A673 (cell line): Measurements from ENCODE around the gene ANO1. TPM values are rescaled to one million over a fixed set of nuclear protein-coding genes. Genes with fewer than 3 reads are reported as not detected.

Experiments
- BruUV-seq: library from RNA; stranded (reverse); fragments of 400-500 nt; replicated peaks from 2 replicates; lab custom pipeline; 2021; lab: Mats Ljungman, UMichigan
- CTCF ChIA-PET: fragments of 300-600 bp; sonication (Branson Sonifier 250); formaldehyde crosslinking; loops from one replicate; lab custom pipeline; 2022; ENCODE audit warnings: antibody characterized with exemption; lab: Charles Lee
- POLR2A ChIA-PET: fragments of 300-600 bp; sonication (Branson Sonifier 250); formaldehyde crosslinking; loops from one replicate; lab custom pipeline; 2022; ENCODE audit warnings: antibody characterized with exemption; ENCODE audit not compliant: low non-redundant PET; lab: Charles Lee
- DNase-seq: peaks from one replicate; pipeline ENCODE4 v3.0.0-alpha.2; 2015; ENCODE audit warnings: low spot score
- H3K27ac ChIP-seq: fragments of 200-600 bp; sonication (generic); 2 replicates; pipeline ENCODE4 v1.5.1; 2016; ENCODE audit warnings: mixed run types, low read depth, mild to moderate bottlenecking, mixed read lengths, antibody characterized with exemption, low read length; ENCODE audit not compliant: poor library complexity, severe bottlenecking
- H3K27me3 ChIP-seq: fragments of 200-600 bp; sonication (generic); replicated peaks from 2 replicates; pipeline ENCODE4 v1.6.1; 2017; ENCODE audit warnings: mixed run types, low read depth, mild to moderate bottlenecking, mixed read lengths, antibody characterized with exemption, low read length; ENCODE audit not compliant: insufficient read depth, poor library complexity
- H3K36me3 ChIP-seq: fragments of 200-600 bp; sonication (generic); 2 replicates; pipeline ENCODE4 v1.6.1; 2016; ENCODE audit warnings: mixed run types, mild to moderate bottlenecking, mixed read lengths, antibody characterized with exemption, low read length; ENCODE audit not compliant: insufficient read depth, poor library complexity, severe bottlenecking
- H3K4me1 ChIP-seq: fragments of 200-600 bp; sonication (generic); 2 replicates; pipeline ENCODE4 v1.6.1; 2017; ENCODE audit warnings: mixed run types, mild to moderate bottlenecking, mixed read lengths, antibody characterized with exemption, low read length; ENCODE audit not compliant: insufficient read depth, poor library complexity, severe bottlenecking
- H3K4me3 ChIP-seq: fragments of 200-600 bp; sonication (generic); 2 replicates; pipeline ENCODE4 v1.5.1; 2016; ENCODE audit warnings: low read depth, mixed run types, mild to moderate bottlenecking, mixed read lengths, low read length; ENCODE audit not compliant: poor library complexity, severe bottlenecking
- H3K9me3 ChIP-seq: fragments of 200-600 bp; sonication (generic); 2 replicates; pipeline ENCODE4 v1.6.1; 2016; ENCODE audit warnings: mixed run types, low read depth, mild to moderate bottlenecking, mixed read lengths, antibody characterized with exemption, low read length; ENCODE audit not compliant: poor library complexity, severe bottlenecking
- EZH2 ChIP-seq: fragments of 200-600 bp; sonication (generic); IDR thresholded peaks from 2 replicates; pipeline ENCODE4 v1.6.1; 2017; ENCODE audit warnings: borderline replicate concordance, low read depth, mild to moderate bottlenecking, mixed read lengths, antibody characterized with exemption, low read length; ENCODE audit not compliant: poor library complexity, severe bottlenecking
- intact Hi-C: fragments of 100-400 bp; cut with micrococcal nuclease; formaldehyde crosslinking; loops from one replicate; pipeline ENCODE4 v1.10.0; 2022; ENCODE audit not compliant: unreplicated experiment
- total RNA-seq: library from RNA; stranded (reverse); gene quantifications from 2 replicates; pipeline ENCODE4 v1.2.3, GENCODE V29; 2021
- TF ChIP-seq, protein P1 (sequence below): fragments of 300-800, 200-600 bp; sonication (generic); conservative IDR thresholded peaks from 2 replicates; pipeline ENCODE4 v1.5.1; 2017; ENCODE audit warnings: low read depth, mild to moderate bottlenecking, antibody characterized with exemption, low read length, moderate library complexity, mixed read lengths

The ANO1 gene
- total RNA-seq, 1 experiment from 2014 or later, result 0.90 TPM

- no peak for DNase-seq
- no peaks in the 10 kb centered on the region for H3K9me3 ChIP-seq
- BruUV-seq, result no TSS peak
- H3K4me3 ChIP-seq, result no peak overlapping the region
- no peak overlapping the region for H3K27ac ChIP-seq
- intact Hi-C loops, result no loop called here
- ChIA-PET POLR2A (no interaction called here), CTCF (no interaction called here)
- H3K36me3 ChIP-seq, result no peaks in the 10 kb centered on the region
- TF ChIP-seq, protein P1, sequence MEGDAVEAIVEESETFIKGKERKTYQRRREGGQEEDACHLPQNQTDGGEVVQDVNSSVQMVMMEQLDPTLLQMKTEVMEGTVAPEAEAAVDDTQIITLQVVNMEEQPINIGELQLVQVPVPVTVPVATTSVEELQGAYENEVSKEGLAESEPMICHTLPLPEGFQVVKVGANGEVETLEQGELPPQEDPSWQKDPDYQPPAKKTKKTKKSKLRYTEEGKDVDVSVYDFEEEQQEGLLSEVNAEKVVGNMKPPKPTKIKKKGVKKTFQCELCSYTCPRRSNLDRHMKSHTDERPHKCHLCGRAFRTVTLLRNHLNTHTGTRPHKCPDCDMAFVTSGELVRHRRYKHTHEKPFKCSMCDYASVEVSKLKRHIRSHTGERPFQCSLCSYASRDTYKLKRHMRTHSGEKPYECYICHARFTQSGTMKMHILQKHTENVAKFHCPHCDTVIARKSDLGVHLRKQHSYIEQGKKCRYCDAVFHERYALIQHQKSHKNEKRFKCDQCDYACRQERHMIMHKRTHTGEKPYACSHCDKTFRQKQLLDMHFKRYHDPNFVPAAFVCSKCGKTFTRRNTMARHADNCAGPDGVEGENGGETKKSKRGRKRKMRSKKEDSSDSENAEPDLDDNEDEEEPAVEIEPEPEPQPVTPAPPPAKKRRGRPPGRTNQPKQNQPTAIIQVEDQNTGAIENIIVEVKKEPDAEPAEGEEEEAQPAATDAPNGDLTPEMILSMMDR, result no peak
- no peak for TF ChIP-seq EZH2
- peaks cover 5% of the 10 kb centered on the region for H3K27me3 ChIP-seq
- H3K4me1 ChIP-seq, result no peaks in the 10 kb centered on the region
Observed at GRCh38 chr11:70030412-70030811, 47.7 kb upstream of the ANO1 start.

DNA sequence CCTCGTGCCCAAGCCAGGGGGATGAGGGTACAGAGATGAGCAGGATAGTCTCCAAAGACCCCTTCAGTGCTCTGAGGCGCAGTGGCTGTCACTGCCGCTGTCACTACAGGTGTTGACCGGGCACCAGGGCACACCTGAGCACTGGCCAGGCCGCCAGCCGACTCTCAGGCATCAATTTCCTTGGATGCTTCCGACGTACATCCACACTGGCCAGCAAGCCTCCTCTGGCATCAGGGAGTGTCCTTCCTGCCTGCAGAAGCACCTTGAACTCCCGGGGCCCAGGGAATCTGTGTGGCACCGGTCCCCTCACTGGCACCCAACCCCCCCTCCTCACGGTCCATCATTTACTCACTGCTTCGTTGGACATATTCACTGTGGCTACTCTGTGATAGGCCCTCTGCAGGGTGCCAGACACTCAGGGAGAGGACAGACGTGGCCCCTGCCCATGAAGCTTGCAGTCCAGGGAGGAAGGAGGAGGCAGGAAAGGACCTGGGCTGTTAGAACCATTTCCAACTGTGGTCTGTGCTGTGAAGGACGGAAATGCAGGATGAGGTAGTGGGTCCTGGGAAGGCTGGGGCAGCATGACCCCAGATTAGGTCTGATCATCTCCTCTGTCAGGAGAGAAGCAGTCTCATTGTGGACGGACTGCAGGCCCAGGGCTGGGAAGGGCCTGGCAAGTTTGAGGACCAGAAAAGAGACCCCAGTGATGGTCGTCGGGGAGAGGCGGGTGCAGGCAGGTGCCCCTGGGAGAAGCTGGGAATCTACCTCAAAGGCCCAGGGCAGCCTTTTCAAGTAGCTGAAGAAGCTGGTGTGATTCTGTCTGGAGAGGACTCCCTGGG is 46.3 kb upstream of the ANO1 start:
- intact Hi-C loops, result no loop called here
- TF ChIP-seq EZH2, result no peak
- TF ChIP-seq, protein P1, result no peak
- Histone ChIP-seq H3K9me3 (no peaks in the 10 kb centered on the region), H3K27ac (no peak overlapping the region), H3K36me3 (no peaks in the 10 kb centered on the region), H3K4me3 (no peak overlapping the region), H3K27me3 (peaks cover 5% of the 10 kb centered on the region), H3K4me1 (no peaks in the 10 kb centered on the region)
- CTCF ChIA-PET, result no interaction called here
- no peak for DNase-seq
- POLR2A ChIA-PET, result no interaction called here
- no TSS peak for BruUV-seq

- no peaks in the 10 kb centered on the region for H3K4me1 ChIP-seq
- no peak overlapping the region for H3K4me3 ChIP-seq
- BruUV-seq, result no TSS peak
- POLR2A ChIA-PET, result interaction anchor here (0.5 kb wide), 1 partner anchor 27 kb away, joined by 7 read pairs; no protein-coding TSS in a partner anchor
- CTCF ChIA-PET, result no interaction called here
- no peak overlapping the region for H3K27ac ChIP-seq
- H3K36me3 ChIP-seq, result no peaks in the 10 kb centered on the region
- intact Hi-C loops, result no loop called here
- DNase-seq, result no peak
- TF ChIP-seq EZH2, result no peak
- TF ChIP-seq, protein P1, result no peak
- peaks cover 5% of the 10 kb centered on the region for H3K27me3 ChIP-seq
- H3K9me3 ChIP-seq, result peaks cover 2% of the 10 kb centered on the region
Observed at GRCh38 chr11:70032470-70032795, 45.7 kb upstream of the ANO1 start.
